GM20000 (cell line): ENCODE data around the gene BCAP29.

Experiments
- DNase-seq: peaks from one replicate; pipeline ENCODE4 v3.0.0; 2012; ENCODE audit warnings: low spot score
- CTCF ChIP-seq: IDR thresholded peaks from 2 replicates; pipeline ENCODE4 v1.5.1; 2012; ENCODE audit warnings: mild to moderate bottlenecking, control low read depth; ENCODE audit errors: extremely low read depth, missing control alignments

BCAP29 gene

GRCh38 chr7:107596881-107597581 is 17.0 kb downstream of the BCAP29 start:
- no peak for DNase-seq
- TF ChIP-seq CTCF = no peak

DNA sequence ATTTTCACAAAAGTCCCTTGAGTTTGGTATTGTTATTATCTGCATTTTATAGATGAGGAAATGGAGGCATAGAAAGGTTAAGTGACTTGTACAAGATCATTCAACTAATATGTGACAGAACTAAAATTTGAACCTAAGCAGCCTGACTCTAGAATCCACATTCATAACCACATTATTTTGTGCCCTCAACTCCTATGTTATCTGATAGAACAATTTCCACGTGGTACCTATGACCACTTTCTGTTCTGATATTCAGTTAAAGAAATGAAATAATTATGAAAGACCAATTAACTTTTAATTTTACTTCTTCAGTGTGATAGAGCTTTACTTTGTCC is 17.5 kb downstream of the BCAP29 start:
- DNase-seq = no peak
- no peak for TF ChIP-seq CTCF

DNA sequence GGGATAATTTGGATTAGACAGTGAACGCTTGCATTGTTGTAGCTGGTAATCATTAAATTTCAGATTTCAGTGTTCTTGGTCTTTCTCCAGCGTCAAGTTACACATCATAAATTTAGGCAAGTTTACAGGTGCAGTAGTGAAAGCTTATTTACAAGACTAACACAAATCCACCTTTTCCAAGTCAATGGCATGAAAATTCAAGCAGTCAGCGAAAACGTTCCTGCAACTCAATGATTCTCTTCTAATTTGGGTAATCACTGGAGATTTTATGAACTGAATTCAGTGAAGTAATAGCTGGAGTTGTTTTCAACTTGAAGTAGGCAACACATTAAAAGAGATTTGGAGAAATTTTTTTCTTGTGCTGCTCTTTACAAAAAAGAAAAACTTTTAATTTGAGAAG is 17.9 kb downstream of the BCAP29 start:
- no peak for TF ChIP-seq CTCF
- no peak for DNase-seq

- TF ChIP-seq CTCF = no peak
- DNase-seq = no peak
Observed at GRCh38 chr7:107599262-107599661, 19.2 kb downstream of the BCAP29 start.

GRCh38 chr7:107600816-107601215 is 20.8 kb downstream of the BCAP29 start:
- DNase-seq = no peak
- TF ChIP-seq CTCF = no peak

- no peak for TF ChIP-seq CTCF
- no peak for DNase-seq
Observed at GRCh38 chr7:107605218-107605815, 25.3 kb downstream of the BCAP29 start.

GRCh38 chr7:107606303-107606702 is 26.3 kb downstream of the BCAP29 start:
- no peak for TF ChIP-seq CTCF
- DNase-seq = no peak
